ENCODE measurements around the gene OTUB1.

The OTUB1 gene

GRCh38 chr11:64019106-64020037, 33.1 kb downstream of the OTUB1 start:
- TF ChIP-seq CTCF (IDR thresholded peaks at IDR 0.05; ENCODE audit: borderline replicate concordance, insufficient read depth, low read depth, low read length), result no peak
- H3K4me3 ChIP-seq (ENCODE audit: low read depth, low read length), result no peak overlapping the region

GRCh38 chr11:64020976-64021756, 34.9 kb downstream of the OTUB1 start:
- no peak overlapping the region for H3K4me3 ChIP-seq (ENCODE audit: low read depth, low read length)
- TF ChIP-seq CTCF (IDR thresholded peaks at IDR 0.05; ENCODE audit: borderline replicate concordance, insufficient read depth, low read depth, low read length), result no peak

GRCh38 chr11:64021757-64022093, 35.5 kb downstream of the OTUB1 start:
- TF ChIP-seq CTCF (IDR thresholded peaks at IDR 0.05; ENCODE audit: borderline replicate concordance, insufficient read depth, low read depth, low read length), result no peak
- H3K4me3 ChIP-seq (ENCODE audit: low read depth, low read length), result no peak overlapping the region

GRCh38 chr11:64022125-64022784, 36.0 kb downstream of the OTUB1 start:
- H3K4me3 ChIP-seq (ENCODE audit: low read depth, low read length), result no peak overlapping the region
- TF ChIP-seq CTCF (IDR thresholded peaks at IDR 0.05; ENCODE audit: borderline replicate concordance, insufficient read depth, low read depth, low read length), result no peak

- no peak overlapping the region for H3K4me3 ChIP-seq (ENCODE audit: low read depth, low read length)
- no peak for TF ChIP-seq CTCF (IDR thresholded peaks at IDR 0.05; ENCODE audit: borderline replicate concordance, insufficient read depth, low read depth, low read length)
Observed at GRCh38 chr11:64023712-64024710, 37.8 kb downstream of the OTUB1 start.

- H3K4me3 ChIP-seq (ENCODE audit: low read depth, low read length), result no peak overlapping the region
- TF ChIP-seq CTCF (IDR thresholded peaks at IDR 0.05; ENCODE audit: borderline replicate concordance, insufficient read depth, low read depth, low read length), result no peak
Observed at GRCh38 chr11:64025205-64025604, 39.0 kb downstream of the OTUB1 start.
